ENCODE measurements around the gene GRPEL1. TPM values are rescaled to one million over a fixed set of nuclear protein-coding genes. Genes with fewer than 3 reads are reported as not detected.
A peak's percentile ranks its signal among the peaks of the same experiment; 100 is the strongest.

Gene GRPEL1
- total and polyA plus RNA-seq, 9 of the 15 experiments (the other 6 are each of a cell fraction or from before 2014, with no cell fraction given), result 43.4 to 192 (median 86.6) TPM

- no peak for TF ChIP-seq LEF1 (IDR thresholded peaks at IDR 0.05)
- 0 out of 2 replicates have a peak, but pooled peaks have one; percentile 24 for TF ChIP-seq HDAC2 (IDR thresholded peaks at IDR 0.05)
- TF ChIP-seq, protein P1, sequence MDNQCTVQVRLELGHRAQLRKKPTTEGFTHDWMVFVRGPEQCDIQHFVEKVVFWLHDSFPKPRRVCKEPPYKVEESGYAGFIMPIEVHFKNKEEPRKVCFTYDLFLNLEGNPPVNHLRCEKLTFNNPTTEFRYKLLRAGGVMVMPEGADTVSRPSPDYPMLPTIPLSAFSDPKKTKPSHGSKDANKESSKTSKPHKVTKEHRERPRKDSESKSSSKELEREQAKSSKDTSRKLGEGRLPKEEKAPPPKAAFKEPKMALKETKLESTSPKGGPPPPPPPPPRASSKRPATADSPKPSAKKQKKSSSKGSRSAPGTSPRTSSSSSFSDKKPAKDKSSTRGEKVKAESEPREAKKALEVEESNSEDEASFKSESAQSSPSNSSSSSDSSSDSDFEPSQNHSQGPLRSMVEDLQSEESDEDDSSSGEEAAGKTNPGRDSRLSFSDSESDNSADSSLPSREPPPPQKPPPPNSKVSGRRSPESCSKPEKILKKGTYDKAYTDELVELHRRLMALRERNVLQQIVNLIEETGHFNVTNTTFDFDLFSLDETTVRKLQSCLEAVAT (IDR thresholded peaks at IDR 0.05), result 0 out of 4 replicates have a peak, but pooled peaks of 1 of the 2 experiments have one; percentile 18
- TF ChIP-seq ZNF717 (CRISPR knock-in tag; IDR thresholded peaks at IDR 0.05), result peak; percentile 38; the same call in 1 of the 2 replicates
- no peak for TF ChIP-seq SMC3 (conservative IDR thresholded peaks at IDR 0.05; ENCODE audit: insufficient read depth, low read depth, low read length)
- TF ChIP-seq SIN3A (IDR thresholded peaks at IDR 0.05; ENCODE audit: borderline replicate concordance in 2 of 2, control insufficient read depth in 1 of 2, low read depth in 2 of 2, low read length in 2 of 2), result peak in 1 of 2 experiments; percentile 78; a peak in 2 of 4 replicates
- 0 out of 2 replicates have a peak, but pooled peaks have one; percentile 26 for TF ChIP-seq CHCHD3 (CRISPR knock-in tag; IDR thresholded peaks at IDR 0.05)
- TF ChIP-seq, protein P2, sequence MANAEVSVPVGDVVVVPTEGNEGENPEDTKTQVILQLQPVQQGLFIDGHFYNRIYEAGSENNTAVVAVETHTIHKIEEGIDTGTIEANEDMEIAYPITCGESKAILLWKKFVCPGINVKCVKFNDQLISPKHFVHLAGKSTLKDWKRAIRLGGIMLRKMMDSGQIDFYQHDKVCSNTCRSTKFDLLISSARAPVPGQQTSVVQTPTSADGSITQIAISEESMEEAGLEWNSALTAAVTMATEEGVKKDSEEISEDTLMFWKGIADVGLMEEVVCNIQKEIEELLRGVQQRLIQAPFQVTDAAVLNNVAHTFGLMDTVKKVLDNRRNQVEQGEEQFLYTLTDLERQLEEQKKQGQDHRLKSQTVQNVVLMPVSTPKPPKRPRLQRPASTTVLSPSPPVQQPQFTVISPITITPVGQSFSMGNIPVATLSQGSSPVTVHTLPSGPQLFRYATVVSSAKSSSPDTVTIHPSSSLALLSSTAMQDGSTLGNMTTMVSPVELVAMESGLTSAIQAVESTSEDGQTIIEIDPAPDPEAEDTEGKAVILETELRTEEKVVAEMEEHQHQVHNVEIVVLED (CRISPR knock-in tag; IDR thresholded peaks at IDR 0.05), result peak; percentile 67
- TF ChIP-seq ZNF780A (CRISPR knock-in tag; IDR thresholded peaks at IDR 0.05), result no peak
- no peak for TF ChIP-seq MEF2A (IDR thresholded peaks at IDR 0.05; ENCODE audit: control insufficient read depth, low read depth, low read length)
- peak; percentile 53 for TF ChIP-seq POLR2B (IDR thresholded peaks at IDR 0.05; ENCODE audit: low read depth, partially characterized antibody)
- peak; percentile 47 for TF ChIP-seq FIP1L1 (IDR thresholded peaks at IDR 0.05; ENCODE audit: low read depth, low read length, poor library complexity, severe bottlenecking)
- TF ChIP-seq, protein P3, sequence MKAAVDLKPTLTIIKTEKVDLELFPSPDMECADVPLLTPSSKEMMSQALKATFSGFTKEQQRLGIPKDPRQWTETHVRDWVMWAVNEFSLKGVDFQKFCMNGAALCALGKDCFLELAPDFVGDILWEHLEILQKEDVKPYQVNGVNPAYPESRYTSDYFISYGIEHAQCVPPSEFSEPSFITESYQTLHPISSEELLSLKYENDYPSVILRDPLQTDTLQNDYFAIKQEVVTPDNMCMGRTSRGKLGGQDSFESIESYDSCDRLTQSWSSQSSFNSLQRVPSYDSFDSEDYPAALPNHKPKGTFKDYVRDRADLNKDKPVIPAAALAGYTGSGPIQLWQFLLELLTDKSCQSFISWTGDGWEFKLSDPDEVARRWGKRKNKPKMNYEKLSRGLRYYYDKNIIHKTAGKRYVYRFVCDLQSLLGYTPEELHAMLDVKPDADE (conservative IDR thresholded peaks at IDR 0.05; ENCODE audit: control insufficient read depth, low read depth, low read length), result no peak; the same call in 1 of the 2 replicates
- TF ChIP-seq GTF2F1 (IDR thresholded peaks at IDR 0.05; ENCODE audit: low read depth, low read length), result peak; percentile 71; the same call in 1 of the 2 replicates
- TF ChIP-seq ZNF282 (CRISPR knock-in tag; IDR thresholded peaks at IDR 0.05), result peak; percentile 65; the same call in 1 of the 2 replicates
- TF ChIP-seq SMAD4 (CRISPR knock-in tag; conservative IDR thresholded peaks at IDR 0.05), result peak; percentile 48
- peak in 1 of 3 experiments; percentile 36; a peak in 1 of 6 replicates for TF ChIP-seq ZBTB11 (CRISPR knock-in tag; IDR thresholded peaks at IDR 0.05)
- TF ChIP-seq RFX5 (IDR thresholded peaks at IDR 0.05; ENCODE audit: low read depth, low read length), result 0 out of 2 replicates have a peak, but pooled peaks have one; percentile 31
Measured at GRCh38 chr4:7067452-7068278, at the start of gene GRPEL1 (continued).

Data from K562 (cell line).